Neutrophil (primary cell): ENCODE results near the gene RAB31.

Source experiments
- H3K27ac ChIP-seq: fragments of 200-600 bp; sonication (generic); 2 replicates; pipeline ENCODE4 v1.5.1; 2016; ENCODE audit warnings: mild to moderate bottlenecking, moderate library complexity
- H3K27me3 ChIP-seq: fragments of 200-600 bp; sonication (generic); 2 replicates; pipeline ENCODE4 v1.6.0; 2016; ENCODE audit warnings: mild to moderate bottlenecking
- H3K36me3 ChIP-seq: fragments of 200-600 bp; sonication (generic); 2 replicates; pipeline ENCODE4 v1.5.1; 2017
- H3K4me1 ChIP-seq, 2 experiments: fragments of 200-600 bp in 1 of 2; sonication (generic) in 1 of 2; 1 replicate in 1 of 2; 2 replicates in 1 of 2; pipeline versions ENCODE4 v1.5.1 to v1.6.1; 2013 to 2016; ENCODE audit warnings: low read depth in 1 of 2, low read length in 1 of 2, mild to moderate bottlenecking in 1 of 2, moderate library complexity in 1 of 2; ENCODE audit not compliant: control insufficient read depth in 1 of 2, insufficient read depth in 1 of 2
- H3K4me3 ChIP-seq, 2 experiments: fragments of 200-600 bp in 1 of 2; sonication (generic) in 1 of 2; 1 replicate in 1 of 2; 2 replicates in 1 of 2; pipeline ENCODE4 v1.5.1; 2013 to 2016; ENCODE audit warnings: low read depth in 1 of 2, low read length in 1 of 2, mild to moderate bottlenecking in 1 of 2, moderate library complexity in 1 of 2
- H3K9me3 ChIP-seq: fragments of 200-600 bp; sonication (generic); 2 replicates; pipeline ENCODE4 v1.5.1; 2016
- TF ChIP-seq, protein P1 (sequence below): fragments of 200-600 bp; sonication (generic); IDR thresholded peaks from 2 replicates; pipeline ENCODE4 v1.5.1; 2016; ENCODE audit warnings: antibody characterized with exemption

The RAB31 gene

DNA sequence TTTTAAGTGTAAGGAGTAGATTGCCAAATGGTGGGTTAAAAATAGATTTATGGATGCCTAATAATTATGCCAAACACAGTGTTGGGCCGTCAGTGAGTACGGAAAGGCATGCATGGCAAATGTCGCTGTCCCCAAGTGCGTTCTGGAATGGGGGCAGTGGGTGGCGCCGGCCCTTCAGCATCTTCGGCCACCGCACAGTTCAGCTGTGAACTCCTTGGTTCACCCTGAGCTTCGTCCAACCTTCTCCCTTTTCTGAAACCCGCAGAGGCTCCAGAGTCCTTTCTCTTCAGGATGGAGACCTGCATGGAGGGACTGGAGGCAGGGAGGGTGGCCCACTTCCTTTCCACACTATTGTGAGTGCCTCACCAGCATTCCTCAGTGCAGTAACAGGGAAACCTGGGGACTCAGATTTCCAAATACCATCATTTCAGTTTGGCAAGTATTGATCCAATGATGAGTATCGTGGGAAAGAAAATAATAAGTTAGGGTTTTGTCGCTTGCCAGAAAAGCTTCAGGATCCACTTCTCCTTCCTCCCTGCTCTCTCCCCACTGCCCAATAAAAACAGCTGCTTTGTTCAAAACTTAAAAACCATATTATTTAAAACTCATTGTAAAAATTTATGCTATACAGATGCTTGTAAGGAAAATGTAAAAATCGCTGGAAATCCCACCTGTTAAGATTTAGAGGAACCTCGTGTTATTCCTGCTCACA is 103.0 kb downstream of the RAB31 start:
- H3K27me3 ChIP-seq: no peaks in the 10 kb centered on the region
- no peaks in the 10 kb centered on the region for H3K9me3 ChIP-seq
- no peak overlapping the region for H3K4me3 ChIP-seq
- H3K36me3 ChIP-seq: peaks cover 19% of the 10 kb centered on the region
- H3K27ac ChIP-seq: peak overlapping the region; percentile 56
- TF ChIP-seq, protein P1, sequence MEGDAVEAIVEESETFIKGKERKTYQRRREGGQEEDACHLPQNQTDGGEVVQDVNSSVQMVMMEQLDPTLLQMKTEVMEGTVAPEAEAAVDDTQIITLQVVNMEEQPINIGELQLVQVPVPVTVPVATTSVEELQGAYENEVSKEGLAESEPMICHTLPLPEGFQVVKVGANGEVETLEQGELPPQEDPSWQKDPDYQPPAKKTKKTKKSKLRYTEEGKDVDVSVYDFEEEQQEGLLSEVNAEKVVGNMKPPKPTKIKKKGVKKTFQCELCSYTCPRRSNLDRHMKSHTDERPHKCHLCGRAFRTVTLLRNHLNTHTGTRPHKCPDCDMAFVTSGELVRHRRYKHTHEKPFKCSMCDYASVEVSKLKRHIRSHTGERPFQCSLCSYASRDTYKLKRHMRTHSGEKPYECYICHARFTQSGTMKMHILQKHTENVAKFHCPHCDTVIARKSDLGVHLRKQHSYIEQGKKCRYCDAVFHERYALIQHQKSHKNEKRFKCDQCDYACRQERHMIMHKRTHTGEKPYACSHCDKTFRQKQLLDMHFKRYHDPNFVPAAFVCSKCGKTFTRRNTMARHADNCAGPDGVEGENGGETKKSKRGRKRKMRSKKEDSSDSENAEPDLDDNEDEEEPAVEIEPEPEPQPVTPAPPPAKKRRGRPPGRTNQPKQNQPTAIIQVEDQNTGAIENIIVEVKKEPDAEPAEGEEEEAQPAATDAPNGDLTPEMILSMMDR: no peak
- H3K4me1 ChIP-seq: peaks cover 0 to 3% of the 10 kb centered on the region in 2 experiments

DNA sequence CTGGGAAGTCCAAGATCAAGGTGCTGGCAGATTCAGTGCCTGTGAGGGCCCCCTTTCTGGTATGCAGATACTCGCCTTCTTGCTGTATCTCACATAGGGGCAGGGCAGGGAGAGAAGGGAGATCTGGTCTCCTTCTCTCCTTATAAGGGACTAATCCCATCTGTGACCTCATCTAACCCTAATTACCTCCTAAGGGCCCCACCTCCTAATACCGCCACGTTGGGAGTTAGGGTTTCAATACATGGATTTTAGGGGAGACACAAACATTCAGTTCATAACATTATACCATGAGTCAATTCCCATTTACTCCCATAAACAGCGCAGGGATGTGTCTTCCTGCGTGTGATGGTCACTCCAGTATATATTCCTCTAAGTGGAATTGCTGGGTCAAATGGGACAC is 103.9 kb downstream of the RAB31 start:
- Histone ChIP-seq H3K36me3 (peaks cover 25% of the 10 kb centered on the region), H3K4me3 (no peak overlapping the region), H3K4me1 (peaks cover 0 to 3% of the 10 kb centered on the region in 2 experiments), H3K27me3 (no peaks in the 10 kb centered on the region), H3K9me3 (no peaks in the 10 kb centered on the region), H3K27ac (peak overlapping the region; percentile 56)
- TF ChIP-seq, protein P1: no peak

DNA sequence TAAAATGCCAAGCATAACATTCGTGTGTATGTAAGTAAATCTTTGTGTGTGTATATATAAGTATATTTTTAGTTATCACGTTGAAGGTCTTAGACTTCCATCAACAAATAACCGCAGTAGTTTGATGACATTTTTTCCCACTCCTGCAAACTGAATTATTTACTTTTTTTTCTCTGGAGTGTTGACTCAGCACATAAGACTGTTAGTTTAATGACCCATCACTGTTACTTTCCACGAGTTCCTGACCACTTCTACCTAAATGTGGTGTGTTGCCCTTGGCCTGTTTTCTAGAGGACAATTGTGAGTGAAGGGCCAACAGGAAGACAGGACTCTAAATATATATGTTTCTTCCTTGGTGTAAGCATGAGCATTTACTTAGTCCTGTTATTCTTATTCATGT is 106.3 kb downstream of the RAB31 start:
- Histone ChIP-seq H3K4me1 (no peaks in the 10 kb centered on the region), H3K36me3 (peaks cover 33% of the 10 kb centered on the region), H3K27me3 (no peaks in the 10 kb centered on the region), H3K4me3 (no peak overlapping the region), H3K9me3 (no peaks in the 10 kb centered on the region), H3K27ac (peak overlapping the region; percentile 43)
- TF ChIP-seq, protein P1: no peak

DNA sequence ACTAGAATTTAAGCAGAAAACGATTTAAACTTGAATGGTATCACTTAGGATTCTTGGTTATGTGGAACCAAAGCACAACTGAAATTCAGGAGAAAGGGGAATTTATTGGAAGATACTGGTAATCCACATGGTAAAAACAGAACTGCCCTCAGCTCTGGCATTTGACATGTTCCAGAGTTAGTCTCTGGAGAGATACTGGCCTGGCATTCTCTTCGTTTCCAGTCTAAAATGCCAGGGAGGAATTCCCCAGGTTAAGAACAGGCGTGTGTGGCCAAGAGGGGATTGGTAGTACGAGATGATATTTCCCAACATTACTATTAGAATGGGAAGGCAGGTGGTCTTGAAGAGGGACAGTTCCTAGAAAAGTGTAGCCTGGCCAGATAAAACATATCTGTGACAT is 109.2 kb downstream of the RAB31 start:
- Histone ChIP-seq H3K27ac (peak overlapping the region; percentile 65), H3K4me3 (no peak overlapping the region), H3K4me1 (peaks cover 13 to 16% of the 10 kb centered on the region in 2 experiments), H3K9me3 (no peaks in the 10 kb centered on the region), H3K27me3 (no peaks in the 10 kb centered on the region), H3K36me3 (peaks cover 33% of the 10 kb centered on the region)
- TF ChIP-seq, protein P1: no peak

DNA sequence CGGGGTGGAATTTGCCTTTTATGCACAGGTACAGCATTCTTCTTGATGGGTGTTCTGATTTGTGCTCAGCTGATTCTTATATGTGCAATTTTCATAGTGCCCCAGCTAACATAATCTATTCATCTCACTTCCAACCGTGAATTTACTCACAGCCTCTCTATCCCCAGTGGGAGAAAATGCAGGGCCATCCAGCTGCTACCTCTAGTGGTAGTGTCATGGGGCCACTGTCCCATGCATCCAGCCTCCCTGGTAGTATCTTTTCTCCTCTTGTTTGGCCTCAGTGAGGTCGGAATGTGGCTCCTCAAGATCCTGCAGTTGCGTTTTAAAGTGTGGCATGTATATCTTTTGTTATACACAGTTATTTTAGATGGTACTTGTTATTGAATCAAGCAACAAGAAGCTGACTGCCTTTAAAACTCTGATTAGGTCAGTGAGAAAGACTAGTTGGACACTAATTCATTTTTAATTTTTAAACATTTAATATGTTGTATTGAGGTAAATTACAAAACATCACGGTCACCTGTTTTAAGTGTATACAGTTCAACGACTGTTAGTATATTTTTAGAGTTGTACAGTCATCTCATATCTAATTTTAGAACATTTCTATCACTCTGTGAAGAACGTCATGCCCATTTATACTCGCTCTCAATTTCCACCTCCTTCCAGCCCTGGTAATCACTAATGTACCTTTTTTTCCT is 109.8 kb downstream of the RAB31 start:
- H3K9me3 ChIP-seq: no peaks in the 10 kb centered on the region
- H3K36me3 ChIP-seq: peaks cover 33% of the 10 kb centered on the region
- peaks cover 13 to 20% of the 10 kb centered on the region in 2 experiments for H3K4me1 ChIP-seq
- peak overlapping the region; percentile 65 for H3K27ac ChIP-seq
- H3K27me3 ChIP-seq: no peaks in the 10 kb centered on the region
- TF ChIP-seq, protein P1: no peak
- H3K4me3 ChIP-seq: no peak overlapping the region
